ENCODE data around the gene WDR37. TPM values are rescaled to one million over a fixed set of nuclear protein-coding genes. Genes with fewer than 3 reads are reported as not detected.
A peak's percentile ranks its signal among the peaks of the same experiment; 100 is the strongest.

Gene WDR37
- total and polyA plus RNA-seq, 12 donors, result 15.8 to 32.7 (median 23.3) TPM

DNA sequence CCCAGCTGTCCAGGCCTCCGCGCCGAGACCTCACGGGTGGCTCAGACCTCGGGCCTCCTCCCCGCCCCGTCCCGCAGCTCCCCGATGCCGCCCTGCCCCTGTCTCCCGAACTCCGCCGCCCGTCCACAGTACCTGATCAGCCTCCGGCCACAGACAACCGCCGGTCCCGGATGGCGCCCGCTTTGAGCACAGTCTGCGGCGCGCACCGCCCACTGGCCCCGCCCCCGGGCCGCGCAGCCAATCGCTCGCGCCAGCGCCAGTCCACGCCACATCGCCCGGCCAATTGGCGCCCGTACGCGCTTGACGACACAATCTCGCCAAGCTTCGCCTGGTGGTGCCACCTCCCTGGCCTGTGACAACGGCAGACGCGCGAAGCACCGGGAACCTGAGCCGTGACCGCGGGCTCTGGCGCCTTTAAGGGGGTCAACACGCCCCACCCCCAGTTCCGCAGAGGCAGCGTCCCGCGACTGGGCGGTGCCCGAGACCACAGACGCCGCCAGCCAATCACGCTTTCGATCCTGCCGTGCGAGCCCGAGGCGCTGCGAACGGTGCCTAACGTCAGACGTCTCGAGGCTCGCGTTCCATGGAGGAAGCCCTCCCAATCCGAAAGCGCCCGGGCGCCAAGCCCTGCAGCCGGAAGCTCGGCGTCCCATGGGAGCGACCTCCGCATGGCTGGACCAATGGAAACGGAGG, 7.3 kb upstream of the WDR37 start, which contains the start of gene IDI1:
Gene IDI1, minus strand, starts transcription at position 388 of the 693 bp plus-strand sequence. Its CDS starts 116 bp downstream, at position 272.
- DNase-seq, result peak; percentile 97 to 99 (median 98)
- peak; percentile 97 to 99 for TF ChIP-seq POLR2A (IDR thresholded peaks at IDR 0.05)
- TF ChIP-seq, protein P1, sequence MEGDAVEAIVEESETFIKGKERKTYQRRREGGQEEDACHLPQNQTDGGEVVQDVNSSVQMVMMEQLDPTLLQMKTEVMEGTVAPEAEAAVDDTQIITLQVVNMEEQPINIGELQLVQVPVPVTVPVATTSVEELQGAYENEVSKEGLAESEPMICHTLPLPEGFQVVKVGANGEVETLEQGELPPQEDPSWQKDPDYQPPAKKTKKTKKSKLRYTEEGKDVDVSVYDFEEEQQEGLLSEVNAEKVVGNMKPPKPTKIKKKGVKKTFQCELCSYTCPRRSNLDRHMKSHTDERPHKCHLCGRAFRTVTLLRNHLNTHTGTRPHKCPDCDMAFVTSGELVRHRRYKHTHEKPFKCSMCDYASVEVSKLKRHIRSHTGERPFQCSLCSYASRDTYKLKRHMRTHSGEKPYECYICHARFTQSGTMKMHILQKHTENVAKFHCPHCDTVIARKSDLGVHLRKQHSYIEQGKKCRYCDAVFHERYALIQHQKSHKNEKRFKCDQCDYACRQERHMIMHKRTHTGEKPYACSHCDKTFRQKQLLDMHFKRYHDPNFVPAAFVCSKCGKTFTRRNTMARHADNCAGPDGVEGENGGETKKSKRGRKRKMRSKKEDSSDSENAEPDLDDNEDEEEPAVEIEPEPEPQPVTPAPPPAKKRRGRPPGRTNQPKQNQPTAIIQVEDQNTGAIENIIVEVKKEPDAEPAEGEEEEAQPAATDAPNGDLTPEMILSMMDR (IDR thresholded peaks at IDR 0.05), result peak in 1 of 6 experiments; percentile 1
- H3K4me3 ChIP-seq, result peak within 1 kb of the TSS; percentile 65 to 80 (median 72)
- H3K27ac ChIP-seq, result peak within 1 kb of the TSS; percentile 96 to 99 (median 97)
- intact Hi-C loops (cut with DNase I), result no loop called here
- WGBS, 4 donors, result 0 to 1% (median 0%) methylated on average over 19 to 83 of the region's 83 CpGs
- no peaks in the 10 kb centered on the region for H3K36me3 ChIP-seq (replicated peaks in 1 of 2)
- H3K27me3 ChIP-seq, result no peaks in the 10 kb centered on the region
- H3K9me3 ChIP-seq (replicated peaks in 1 of 3), result no peaks in the 10 kb centered on the region
- peaks cover 20 to 39% of the 10 kb centered on the region in 2 donors for H3K4me1 ChIP-seq (replicated peaks in 1 of 2)

DNA sequence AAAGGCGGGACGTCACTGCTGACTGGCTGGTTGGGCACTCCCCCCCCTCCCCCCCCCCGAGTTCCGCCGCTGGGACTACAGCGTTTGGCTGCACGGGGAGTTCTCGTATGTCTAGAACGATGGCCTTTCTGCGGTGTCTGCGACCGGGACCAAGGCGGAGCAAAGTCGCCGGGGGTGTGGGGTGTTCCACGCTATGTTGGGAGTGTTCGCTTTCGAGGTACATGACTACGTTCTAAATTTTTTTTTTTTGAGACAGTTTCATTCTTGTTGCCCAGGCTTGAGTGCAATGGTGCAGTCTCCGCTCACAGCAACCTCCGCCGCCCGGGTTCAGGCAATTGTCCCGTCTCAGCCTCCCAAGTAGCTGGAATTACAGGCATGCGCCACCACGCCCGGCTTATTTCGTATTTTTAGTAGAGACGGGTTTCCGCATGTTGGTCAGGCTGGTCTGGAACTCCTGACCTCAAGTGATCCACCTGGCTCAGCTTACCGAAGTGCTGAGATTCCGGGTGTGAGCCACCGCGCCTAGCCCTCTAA, 6.7 kb upstream of the WDR37 start:
- TF ChIP-seq POLR2A (IDR thresholded peaks at IDR 0.05), result peak in 1 of 2 donors; percentile 69
- TF ChIP-seq, protein P1 (IDR thresholded peaks at IDR 0.05), result no peak
- Histone ChIP-seq H3K27me3 (no peaks in the 10 kb centered on the region), H3K9me3 (replicated peaks in 1 of 3) (no peaks in the 10 kb centered on the region), H3K36me3 (replicated peaks in 1 of 2) (no peaks in the 10 kb centered on the region), H3K27ac (peak overlapping the region; percentile 96 to 99 (median 97)), H3K4me3 (peak overlapping the region; percentile 12 to 80 (median 58)), H3K4me1 (replicated peaks in 1 of 2) (peaks cover 16 to 39% of the 10 kb centered on the region in 2 donors)
- intact Hi-C loops (cut with DNase I), result no loop called here
- no peak for DNase-seq
- WGBS, 4 donors, result 0 to 1% (median 0%) methylated on average over 28 to 34 of the region's 34 CpGs

DNA sequence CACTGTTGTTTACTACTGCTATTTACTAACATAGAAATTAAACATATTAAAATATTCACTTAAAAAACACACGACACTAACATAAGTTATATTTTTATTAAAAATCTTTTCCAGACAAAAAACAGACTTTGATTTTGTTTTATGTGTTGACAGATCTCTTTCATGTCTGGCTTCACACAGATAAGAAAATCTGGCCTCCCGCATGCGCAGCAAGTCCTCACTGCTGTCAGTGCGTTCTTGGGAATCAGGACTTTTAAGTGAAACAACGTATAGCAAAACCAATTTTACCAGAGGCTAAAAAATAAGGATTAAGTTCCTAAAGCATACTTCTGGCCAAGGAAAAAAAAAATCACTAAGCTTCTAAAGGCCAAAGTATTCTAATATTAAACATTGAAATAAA, 6.0 kb upstream of the WDR37 start:
- no peaks in the 10 kb centered on the region for H3K27me3 ChIP-seq
- H3K4me3 ChIP-seq, result peak overlapping the region in 3 of 4 donors; percentile 50 to 80 (median 65)
- peak overlapping the region; percentile 96 to 99 (median 97) for H3K27ac ChIP-seq
- H3K36me3 ChIP-seq (replicated peaks in 1 of 2), result no peaks in the 10 kb centered on the region
- 19 to 30% (median 27%) methylated on average over 5 of the region's 5 CpGs for WGBS, 4 donors
- no peak for TF ChIP-seq POLR2A (IDR thresholded peaks at IDR 0.05)
- TF ChIP-seq, protein P1 (IDR thresholded peaks at IDR 0.05), result no peak
- no peaks in the 10 kb centered on the region for H3K9me3 ChIP-seq (replicated peaks in 1 of 3)
- intact Hi-C loops (cut with DNase I), result no loop called here
- peaks cover 17 to 40% of the 10 kb centered on the region in 2 donors for H3K4me1 ChIP-seq (replicated peaks in 1 of 2)
- DNase-seq, result peak in 3 of 7 donors; percentile 43 to 58 (median 54)

DNA sequence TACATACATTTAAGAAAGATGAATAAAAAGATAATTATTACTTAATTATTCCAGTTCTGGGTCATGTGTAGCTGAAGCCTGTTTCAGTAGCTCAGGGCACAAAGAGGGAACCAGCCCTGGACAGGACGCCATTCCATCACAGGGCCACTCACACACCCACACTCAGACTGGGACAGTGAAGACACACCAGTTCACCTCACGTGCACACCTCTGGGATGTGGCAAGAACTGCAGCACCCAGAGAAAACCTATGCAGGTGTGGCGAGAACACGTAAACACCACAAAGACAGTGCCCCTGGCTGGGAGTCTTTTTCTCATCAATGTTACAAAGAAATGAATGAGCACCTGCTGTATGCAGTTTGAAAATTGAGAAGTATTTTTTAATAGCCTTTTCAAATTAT, 5.6 kb upstream of the WDR37 start:
- 59 to 73% (median 62%) methylated on average over 4 of the region's 4 CpGs for WGBS, 4 donors
- intact Hi-C loops (cut with DNase I), result no loop called here
- Histone ChIP-seq H3K27me3 (no peaks in the 10 kb centered on the region), H3K36me3 (replicated peaks in 1 of 2) (no peaks in the 10 kb centered on the region), H3K4me3 (peak overlapping the region in 1 of 4 donors; percentile 80), H3K9me3 (replicated peaks in 1 of 3) (no peaks in the 10 kb centered on the region), H3K4me1 (replicated peaks in 1 of 2) (peaks cover 17 to 44% of the 10 kb centered on the region in 2 donors), H3K27ac (peak overlapping the region in 4 of 5 donors; percentile 30 to 99 (median 96))
- peak in 1 of 7 donors; percentile 35 for DNase-seq
- TF ChIP-seq, protein P1 (IDR thresholded peaks at IDR 0.05), result no peak
- TF ChIP-seq POLR2A (IDR thresholded peaks at IDR 0.05), result no peak
